Measurements from ENCODE around the gene MDK.
A peak's percentile ranks its signal among the peaks of the same experiment; 100 is the strongest.

Gene MDK

DNA sequence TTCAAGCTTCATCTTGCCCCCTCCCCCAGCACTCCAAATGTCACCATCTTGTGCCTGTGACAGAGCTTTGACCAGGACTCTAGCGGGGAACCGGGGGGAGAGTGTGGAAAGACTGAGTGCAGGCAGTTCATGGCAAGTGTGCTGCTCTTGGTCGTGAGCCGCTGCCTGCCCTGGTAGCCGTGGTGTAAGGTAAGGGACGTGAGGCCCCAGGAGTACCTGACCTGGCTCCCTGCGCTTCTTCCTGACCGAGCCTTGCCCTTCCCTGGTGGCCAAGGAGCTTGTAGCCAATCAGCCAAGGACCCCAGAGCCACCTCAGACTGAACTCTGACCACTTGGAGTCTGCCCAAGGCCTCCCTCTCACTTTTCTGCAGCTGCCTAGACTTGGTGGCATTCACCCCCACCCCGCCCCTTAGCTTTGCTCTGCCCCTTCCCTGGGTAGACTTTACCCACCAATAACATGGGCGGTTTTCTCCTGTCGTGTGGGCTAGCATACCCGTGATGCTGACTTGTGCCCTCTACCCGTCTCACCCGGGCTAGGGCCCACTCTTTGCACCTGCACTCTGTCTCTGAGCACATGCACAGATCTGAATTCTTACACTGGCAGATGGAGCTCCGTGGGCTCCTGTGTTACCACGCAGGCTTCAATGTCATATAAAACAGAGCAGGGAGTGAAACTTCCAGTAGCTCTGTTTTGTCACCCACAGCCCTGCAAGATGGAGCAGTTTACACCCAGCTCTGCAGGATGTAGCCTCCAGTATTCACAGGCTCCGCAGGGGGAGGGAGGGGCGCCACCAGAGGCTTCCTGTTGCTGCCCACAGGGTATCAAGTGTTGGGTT, 32.7 kb upstream of the MDK start:
- peak; percentile 46 to 67 for DNase-seq

DNA sequence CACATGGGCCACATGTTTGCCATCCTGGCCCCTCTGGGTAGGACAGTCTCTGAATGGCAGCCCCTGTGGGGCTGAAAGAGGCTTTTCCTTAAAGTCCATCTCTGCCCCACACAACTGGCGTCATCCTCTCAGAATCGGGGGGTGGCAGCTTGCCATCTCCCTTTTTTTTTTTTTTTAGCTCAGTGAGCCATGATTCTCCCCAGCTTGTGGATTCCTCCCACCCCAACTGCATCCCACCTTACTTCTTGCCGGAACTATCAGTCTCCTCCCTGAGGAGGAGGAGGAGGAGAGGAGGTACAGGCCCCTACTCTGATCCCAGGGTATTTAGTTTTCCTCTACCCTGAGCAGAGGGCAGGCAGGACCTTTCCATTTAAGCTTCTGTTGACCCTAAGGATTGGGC, 30.8 kb upstream of the MDK start:
- no peak for DNase-seq

DNA sequence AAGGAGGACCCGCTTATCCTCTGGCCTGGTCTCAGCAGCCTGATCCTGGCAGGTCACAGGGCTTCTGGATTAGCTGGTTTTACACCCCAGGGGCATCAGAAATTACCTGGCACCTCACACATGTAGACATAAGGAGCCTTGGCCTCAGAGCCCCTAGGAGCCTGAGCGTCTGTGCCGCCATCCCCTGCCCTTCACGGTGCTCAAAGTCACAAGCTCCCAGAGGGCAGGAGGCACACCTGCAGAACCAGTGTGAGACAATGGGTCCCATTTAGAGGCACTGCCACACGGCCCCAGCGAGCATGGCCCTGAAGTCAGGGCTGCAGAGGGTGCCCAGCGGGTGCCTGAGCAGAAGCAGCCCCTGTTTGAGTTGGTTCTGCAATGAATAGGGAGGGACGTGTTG, 30.3 kb upstream of the MDK start:
- DNase-seq = no peak

DNA sequence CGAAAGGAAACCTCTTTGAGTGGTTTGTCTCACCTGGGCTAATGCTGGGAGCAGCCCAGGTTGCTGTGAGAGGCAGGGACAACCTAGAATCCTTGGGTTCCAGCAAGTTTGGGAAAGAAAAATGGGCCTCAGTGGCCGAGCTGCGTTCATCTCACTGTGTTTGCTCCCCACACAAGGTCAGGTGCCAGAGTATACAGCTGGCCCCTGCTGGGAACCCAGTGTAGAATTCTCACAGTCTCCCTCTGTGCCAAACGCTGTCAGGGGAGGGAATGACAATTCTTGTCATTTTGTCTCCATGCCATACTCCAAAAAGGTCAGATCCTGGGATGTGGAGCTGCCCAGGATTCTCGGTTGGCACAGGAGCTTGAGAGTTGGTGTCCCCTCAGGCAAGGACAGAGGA, 29.9 kb upstream of the MDK start:
- no peak for DNase-seq

DNA sequence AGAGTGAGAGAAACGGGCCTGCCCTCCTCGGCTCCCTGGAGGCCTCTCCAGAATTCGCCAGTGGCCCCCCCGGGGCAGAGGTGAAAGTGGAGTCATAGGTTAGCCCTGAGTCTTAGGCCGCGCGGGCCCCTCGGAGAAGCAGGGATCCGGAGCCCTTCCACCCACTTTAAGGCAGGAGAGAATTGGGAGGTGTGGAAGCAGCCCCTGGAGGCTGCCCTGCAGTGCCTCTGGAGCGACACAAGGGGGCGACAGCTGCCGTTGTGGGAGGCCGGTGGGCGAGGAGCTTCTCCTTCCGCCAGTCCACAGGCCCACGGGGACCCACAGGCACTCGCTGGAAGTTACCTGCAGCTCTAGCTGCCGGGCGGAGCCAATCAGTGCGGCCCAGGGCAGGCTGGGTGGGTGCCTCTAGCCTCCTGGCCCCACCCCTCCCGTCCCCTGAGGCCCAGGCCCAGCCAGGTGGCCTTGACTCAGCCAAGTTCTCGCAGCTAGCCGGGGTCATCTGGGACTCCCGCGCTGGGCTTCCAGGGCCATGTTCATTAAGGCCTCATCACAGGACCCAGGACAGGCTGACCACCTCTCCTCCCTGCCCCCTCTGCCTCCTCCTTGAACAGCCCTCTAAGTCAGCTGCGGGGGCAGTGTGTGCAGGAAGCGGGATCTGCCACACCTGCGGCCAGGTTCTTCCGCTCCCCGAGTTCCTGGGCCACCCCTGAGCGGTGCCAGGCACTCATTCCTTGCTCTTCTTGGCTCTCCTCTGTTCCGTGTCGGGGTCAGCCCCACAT, 29.2 kb upstream of the MDK start:
- DNase-seq = peak; percentile 79 to 86

DNA sequence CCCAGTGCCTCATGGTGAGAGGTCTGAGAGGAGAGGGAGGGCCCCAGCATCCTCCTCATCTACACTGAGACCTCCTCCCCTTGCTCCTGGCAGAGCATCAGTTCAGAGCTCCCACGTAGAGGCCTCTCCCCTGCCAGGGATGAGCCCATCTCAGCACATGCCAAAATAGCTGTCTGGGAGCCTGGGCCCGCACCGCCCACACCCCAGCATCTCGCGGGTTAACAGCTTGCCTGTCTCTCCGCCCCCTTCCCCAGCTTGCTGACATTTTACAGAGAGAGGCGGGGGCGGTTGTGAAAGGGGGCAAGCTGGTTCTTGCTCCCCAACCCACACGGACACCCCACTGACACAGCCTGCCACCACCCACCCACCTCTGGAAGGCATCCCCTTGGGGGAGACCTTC, 27.8 kb upstream of the MDK start:
- DNase-seq = no peak

DNA sequence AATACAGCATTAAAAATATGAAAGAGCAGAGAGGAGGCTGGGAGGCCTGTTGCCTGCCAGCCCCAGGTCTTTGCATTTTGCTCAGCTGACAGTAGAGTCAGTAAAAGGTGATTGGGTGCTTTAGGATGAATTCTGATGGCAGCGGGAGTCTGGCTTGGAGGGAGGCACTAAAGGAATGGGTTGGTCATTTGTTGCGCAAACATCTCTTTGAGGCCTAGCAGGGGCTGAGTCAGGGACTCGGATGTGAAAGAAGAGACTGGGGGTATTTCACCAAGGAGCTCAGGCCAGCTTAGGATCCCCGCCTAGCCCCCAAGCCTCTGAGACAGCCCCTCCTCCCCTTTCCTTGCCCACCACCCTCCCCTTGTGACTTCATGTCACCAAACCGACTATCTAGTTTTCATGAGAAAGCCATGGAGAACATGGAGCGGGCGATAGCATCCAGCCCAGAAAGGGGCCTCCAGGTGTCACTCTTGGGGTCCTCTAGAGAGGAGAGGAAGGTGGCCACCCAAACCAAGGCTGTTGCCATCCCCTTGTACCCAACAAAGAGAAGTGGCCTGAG, 24.5 kb upstream of the MDK start:
- DNase-seq = no peak

DNA sequence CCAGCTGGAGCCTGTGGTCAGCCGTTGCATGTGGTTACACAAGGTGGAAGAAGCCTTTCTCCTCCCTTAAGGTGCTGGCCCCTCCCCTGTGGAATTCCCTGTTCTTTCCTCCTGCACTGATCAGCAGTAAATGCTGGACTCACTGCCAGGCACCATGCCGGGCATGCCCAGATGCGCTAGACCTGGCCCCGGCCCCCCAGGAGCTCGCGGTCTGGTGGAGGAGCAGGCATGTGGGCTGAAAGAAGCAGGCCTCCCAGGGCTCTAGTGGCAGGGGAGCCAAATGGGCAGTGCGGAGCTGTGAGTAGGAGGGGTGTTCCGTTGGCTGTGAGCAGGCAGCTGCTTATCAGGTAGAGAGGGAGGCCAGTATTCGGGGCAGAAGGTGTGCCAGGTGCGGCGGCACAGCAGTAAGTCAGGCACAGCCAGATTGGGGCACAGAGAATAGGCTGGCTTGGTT, 24.0 kb upstream of the MDK start:
- no peak for DNase-seq

DNA sequence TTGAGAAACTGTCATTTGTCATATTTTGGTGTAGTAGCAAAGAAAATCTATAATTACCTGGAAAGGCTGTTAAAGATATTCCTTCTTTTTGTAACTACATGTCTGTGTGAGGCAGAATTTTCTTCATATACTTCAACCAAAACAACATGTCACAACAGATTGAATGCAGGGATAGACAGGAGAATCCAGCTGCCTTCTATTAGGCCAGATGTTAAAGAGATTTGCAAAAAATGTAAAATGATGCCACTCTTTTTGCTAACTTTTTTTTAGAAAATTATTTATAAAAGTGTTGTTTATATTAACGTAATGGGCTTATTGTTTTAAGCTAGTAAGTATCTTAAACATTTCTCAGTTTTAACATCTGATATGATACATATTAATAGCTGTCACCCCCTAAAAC, 21.5 kb upstream of the MDK start:
- no peak for DNase-seq

DNA sequence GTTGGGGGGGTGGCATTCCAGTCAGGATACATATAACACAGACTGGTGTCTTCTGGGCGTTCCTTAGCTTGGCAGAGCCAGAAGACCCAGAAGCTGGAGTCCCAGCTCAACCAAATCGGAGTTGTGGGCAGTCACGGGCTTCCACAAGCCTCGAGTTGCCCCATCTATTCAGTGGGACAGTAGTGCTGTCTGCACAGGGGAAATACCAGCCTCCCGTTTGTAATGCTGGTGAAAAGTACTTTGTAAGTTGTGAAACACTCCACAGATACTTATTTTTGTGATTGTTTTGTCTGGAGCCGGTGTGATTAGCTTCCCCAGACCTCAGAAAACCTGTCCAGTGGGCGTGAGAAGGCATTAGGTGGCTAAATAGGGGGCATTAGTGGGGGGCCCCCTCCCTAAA, 20.6 kb upstream of the MDK start:
- DNase-seq = no peak

DNA sequence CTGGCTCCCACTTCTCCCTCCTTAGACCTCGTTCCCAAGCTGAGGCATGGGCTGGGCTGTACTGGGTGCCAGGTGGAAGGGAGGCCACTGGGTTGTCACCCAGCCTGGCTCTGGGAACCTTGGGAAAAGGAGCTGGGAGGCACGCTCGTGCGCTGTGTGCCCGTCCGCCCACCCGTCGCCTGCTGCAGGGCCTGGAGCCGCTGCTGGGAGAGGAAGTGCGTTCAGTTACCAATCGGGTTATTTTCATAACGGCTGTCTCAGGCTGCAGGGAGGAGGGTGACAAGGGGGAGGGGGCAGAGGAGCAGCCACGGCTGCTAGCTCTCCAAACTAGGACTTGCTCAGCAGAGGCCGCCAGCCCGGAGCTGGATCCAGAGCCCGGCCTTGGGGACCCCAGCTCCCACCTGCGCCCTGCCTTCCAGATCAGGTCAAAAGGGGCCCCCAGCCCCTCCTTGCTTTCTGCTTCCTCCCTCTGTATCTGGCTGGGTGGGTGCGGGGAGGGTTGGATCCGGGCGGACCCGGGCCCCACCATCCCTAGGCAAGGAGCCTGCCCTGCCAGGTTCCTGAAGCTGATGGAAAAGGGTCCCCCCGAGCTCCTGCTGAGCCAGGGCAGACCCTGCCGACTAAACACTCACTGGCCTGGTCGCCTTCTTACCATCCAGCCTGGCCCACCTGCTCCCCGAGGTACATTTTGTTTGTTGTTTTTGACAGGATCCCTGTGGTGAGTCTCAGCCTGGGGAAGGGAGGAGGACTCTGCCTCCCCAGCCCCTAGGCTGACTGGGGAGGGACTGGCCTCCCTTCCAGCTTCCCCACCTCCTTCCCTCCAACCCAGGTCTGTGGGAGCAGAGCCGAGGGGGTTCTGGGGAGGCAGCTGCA, 19.9 kb upstream of the MDK start:
- peak; percentile 61 to 65 for DNase-seq

DNA sequence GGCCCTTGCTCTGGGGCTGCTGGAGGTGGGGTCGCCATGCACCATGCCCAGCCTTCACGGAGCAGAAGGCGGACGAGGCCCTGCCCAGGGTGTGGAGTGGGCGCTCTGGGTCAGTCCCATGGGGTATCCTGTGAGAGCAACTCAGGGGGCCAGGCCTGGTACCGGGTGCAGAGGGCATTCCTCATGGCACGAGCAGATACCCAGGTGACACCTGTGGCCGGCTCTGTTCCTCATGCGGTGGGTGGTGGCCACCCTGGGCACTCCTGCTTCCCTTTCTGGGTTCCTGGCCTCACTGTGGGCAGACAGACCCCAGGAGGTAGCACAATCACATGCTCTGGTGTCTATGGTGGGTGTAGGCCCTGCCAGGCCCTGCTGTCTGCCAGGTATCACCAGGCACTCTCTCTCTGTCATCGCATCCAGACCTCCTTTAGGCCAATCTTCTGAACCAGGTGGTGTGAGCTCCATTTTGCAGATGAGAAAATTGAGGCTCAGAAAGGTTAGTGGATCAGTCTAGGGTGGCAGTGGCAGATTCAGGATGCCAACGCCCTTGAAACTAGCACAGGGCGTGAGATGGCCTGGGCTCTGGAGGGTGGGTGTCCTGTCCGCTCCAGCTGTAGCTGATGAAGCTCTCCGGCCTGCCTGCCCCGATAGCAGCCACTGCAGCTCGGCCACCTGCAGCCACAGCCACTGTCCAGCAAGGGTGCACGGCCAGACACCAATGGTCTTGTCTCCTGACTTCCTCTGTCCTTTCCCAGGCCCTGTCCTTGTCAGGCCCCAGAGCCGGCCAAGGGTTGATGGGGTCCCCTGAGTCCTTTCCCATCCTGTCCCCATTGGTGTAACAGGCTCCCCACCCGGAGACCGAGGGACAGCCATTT, 19.1 kb upstream of the MDK start:
- DNase-seq = no peak

DNA sequence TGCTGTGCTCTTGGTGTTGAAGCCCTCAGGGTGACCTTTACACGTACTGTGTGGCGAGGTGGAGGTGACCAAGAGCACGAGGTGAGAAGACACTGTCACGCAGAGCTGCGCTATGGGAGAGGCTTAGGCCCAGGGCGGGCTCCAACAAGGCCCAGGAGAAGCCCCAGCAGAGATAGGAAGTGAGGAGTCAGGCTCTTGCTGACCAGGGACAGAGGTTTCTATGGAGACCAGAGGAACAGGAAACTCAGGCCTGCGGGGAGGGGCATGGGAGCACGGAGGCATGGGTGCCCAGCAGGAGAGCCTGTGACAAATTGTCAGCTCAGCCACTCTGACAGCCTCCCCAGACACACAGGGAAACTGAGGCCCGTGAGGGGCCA, 18.4 kb upstream of the MDK start:
- DNase-seq = peak in 1 of 2 donors; percentile 63

DNA sequence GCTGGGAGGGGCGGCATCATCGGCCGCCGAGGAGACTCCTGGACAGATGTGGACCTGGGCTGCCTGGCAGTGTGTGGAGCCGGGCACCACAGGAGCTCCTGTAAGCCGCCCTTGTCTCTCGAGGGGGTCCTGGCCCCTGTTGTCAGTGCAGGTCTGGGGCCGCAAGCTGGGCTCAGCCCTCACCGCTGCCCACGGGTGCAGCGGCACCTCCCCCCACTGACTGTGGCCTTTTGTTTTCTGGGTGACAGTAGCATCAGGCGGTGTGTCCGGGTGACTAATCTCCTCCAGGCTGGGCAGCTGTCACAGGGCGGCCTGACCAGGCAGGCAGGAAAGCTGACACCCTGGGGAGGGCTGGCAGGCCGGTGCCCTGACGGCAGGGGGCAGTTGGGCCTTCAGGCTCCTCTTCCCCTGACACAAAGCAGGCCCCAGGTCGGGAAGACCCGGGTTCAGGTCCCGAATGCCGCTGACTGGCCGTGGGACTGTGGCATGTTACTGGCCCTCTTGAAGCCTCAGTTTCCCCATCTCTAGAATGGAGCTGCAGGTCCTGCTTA, 17.9 kb upstream of the MDK start:
- no peak for DNase-seq

DNA sequence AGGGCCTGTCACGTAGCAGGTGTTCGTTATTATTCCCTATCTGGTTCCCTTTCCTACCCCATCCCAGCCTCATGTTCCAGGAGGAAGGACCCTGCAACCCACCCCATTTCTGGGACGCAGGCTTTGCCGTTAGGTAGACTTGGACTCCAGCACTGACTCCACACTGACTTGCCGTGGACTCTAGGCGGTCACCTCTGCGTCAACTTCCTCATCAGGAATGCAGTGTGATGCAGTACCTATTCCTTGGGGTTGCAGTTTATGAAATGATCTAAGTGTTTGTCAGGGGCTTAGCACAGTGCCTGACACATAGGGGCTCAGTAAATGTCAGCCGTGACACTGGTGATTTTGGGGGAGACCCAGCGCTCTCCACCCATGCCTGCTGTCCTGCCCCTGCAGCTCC, 17.4 kb upstream of the MDK start:
- DNase-seq = no peak

DNA sequence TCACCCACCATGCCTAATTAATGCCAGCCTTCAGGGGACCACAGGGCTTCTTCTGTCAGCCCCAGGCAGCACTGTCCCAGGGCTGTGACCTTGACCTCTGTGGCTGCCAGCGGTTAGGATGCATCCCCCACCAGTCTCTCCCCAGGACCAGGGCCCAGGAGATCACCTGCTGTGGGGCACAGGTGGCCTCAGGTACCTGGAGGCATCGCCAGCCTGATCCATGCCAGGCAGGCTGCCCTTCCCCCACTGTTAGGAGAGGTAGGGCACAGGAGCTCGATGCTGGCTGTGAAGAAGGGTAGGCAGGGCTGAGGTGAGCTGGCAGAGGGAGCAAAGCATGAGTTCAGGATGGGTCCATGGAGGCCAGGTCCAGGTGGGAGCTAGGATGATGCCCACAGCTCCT, 16.7 kb upstream of the MDK start:
- no peak for DNase-seq

DNA sequence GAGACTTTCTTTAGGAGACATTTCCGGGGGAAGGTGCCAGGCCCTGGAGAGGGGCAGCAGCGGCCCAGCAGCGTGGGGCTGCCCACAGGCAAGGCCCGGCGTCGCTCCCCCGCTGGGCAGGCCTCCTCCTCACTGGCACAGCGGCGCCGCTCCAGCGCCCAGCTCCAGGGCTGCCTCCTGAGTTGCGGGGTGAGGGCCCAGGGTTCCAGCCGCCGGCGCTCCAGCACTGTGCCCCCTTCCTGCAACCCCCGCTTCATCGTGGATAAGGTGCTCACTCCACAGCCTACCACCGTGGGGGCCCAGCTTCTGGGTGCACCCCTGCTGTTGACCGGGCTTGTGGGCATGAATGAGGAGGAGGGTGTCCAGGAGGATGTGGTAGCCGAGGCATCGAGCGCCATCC, 15.2 kb upstream of the MDK start:
- no peak for DNase-seq

DNA sequence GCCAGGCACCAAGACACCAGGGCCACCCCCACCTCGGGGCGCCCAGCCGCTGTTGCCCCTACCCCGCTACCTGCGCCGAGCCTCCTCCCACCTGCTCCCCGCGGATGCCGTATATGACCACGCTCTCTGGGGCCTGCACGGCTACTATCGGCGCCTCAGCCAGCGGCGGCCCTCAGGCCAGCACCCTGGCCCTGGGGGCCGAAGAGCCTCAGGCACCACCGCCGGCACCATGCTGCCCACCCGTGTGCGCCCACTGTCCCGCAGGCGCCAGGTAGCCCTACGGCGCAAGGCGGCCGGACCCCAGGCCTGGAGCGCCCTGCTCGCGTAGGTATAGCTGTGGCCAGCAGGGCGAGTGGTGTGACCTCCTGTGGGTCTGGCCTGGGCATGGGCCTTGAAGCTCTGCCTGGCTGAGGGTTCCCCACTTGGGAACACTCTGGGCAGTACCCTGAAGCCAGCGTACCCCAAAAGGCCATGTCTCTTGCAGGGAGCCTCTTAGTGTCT, 14.8 kb upstream of the MDK start:
- no peak for DNase-seq

DNA sequence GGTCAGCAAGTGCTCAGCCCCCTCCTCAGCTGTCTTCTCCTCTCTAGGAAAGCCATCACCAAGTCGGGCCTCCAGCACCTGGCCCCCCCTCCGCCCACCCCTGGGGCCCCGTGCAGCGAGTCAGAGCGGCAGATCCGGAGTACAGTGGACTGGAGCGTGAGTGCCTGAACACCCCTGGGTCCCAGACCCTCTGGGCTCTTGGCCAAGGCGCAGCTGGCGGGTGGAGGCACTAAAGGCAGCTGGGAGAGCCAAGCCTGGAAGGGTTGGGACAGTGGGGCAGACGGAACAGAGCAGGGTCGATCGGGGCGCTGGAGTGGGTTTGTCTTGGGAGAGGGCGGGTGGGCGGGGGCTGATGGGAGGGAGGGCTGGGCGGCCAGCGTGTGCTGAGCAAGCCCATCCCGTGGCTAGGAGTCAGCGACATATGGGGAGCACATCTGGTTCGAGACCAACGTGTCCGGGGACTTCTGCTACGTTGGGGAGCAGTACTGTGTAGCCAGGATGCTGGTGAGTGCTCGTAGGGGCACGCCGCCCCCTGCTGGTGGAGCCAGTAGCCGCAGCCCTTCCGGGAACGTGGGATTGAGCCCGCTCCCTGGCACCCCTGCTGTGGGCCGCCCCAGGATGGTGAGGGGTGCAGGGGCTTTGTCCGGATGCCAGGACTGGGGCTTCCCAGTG, 14.1 kb upstream of the MDK start:
- peak; percentile 72 to 79 for DNase-seq

DNA sequence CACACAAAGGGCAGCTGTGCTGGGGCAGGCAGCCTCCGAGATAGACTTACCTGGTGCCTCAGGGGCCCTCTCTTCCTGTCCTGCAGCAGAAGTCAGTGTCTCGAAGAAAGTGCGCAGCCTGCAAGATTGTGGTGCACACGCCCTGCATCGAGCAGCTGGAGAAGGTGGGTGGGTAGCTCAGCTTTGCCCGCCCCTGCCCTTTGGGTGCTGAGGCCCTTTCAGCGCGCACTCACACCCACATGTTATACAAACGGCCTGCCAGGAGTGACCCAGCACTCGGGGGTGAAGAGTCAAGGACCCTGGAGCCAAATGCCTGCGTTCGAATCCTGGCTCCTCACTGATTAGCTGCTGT, 13.6 kb upstream of the MDK start:
- no peak for DNase-seq

Data from CD4-positive, alpha-beta T cell treated with Interleukin-1 beta for 1 hour (primary cell).